ENCODE results near the gene DLGAP1. TPM values are rescaled to one million over a fixed set of nuclear protein-coding genes. Genes with fewer than 3 reads are reported as not detected.

The DLGAP1 gene
- polyA plus RNA-seq, 1 of the 3 experiments (the other 2 are of a cell fraction), result not detected

DNA sequence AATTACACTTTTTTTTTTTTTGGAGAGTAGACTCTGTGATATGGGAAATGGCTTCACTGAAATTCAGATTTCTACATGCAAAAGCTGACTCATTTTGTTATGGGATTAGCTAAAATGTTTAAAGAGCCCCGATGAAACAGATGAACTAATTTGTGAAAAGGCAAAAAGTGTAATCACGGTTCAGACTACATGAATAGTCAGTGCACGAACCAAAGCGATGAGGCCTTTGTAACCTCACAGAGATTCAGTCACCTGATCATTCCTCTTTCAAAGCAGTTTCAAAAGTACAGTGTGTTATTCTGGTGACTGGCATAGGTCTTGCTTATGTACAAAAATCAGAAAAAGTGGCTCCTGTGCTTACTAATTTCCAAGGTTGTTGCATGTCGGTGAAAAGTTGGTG is 960.5 kb downstream of the DLGAP1 start:
- H2AFZ ChIP-seq (ENCODE audit: low read depth), result no peak overlapping the region
- H3K27me3 ChIP-seq (ENCODE audit: insufficient read depth), result no peaks in the 10 kb centered on the region
- no peak for DNase-seq
- peaks cover 0 to 5% of the 10 kb centered on the region in 2 experiments; a peak in 2 of 4 replicates for H3K4me1 ChIP-seq (ENCODE audit: control insufficient read depth in 1 of 2, insufficient read depth in 2 of 2, low read depth in 1 of 2, low read length in 1 of 2)
- TF ChIP-seq EZH2phosphoT487 (IDR thresholded peaks at IDR 0.05; ENCODE audit: borderline replicate concordance, low read depth), result no peak
- TF ChIP-seq, protein P1, sequence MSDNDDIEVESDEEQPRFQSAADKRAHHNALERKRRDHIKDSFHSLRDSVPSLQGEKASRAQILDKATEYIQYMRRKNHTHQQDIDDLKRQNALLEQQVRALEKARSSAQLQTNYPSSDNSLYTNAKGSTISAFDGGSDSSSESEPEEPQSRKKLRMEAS (IDR thresholded peaks at IDR 0.05; ENCODE audit: low read depth), result no peak
- TF ChIP-seq CHD2 (IDR thresholded peaks at IDR 0.05; ENCODE audit: low read length, partially characterized antibody), result no peak
- no peak for TF ChIP-seq GABPA (IDR thresholded peaks at IDR 0.05; ENCODE audit: low read depth)
- no peak for TF ChIP-seq RFX5 (IDR thresholded peaks at IDR 0.05; ENCODE audit: low read length)
- TF ChIP-seq RXRA (IDR thresholded peaks at IDR 0.05; ENCODE audit: borderline replicate concordance, low read depth), result no peak
- TF ChIP-seq, protein P2, sequence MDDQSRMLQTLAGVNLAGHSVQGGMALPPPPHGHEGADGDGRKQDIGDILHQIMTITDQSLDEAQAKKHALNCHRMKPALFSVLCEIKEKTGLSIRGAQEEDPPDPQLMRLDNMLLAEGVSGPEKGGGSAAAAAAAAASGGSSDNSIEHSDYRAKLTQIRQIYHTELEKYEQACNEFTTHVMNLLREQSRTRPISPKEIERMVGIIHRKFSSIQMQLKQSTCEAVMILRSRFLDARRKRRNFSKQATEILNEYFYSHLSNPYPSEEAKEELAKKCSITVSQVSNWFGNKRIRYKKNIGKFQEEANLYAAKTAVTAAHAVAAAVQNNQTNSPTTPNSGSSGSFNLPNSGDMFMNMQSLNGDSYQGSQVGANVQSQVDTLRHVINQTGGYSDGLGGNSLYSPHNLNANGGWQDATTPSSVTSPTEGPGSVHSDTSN (IDR thresholded peaks at IDR 0.05), result no peak
- no peak for TF ChIP-seq EP300 (IDR thresholded peaks at IDR 0.05; ENCODE audit: borderline replicate concordance in 1 of 2, low read depth in 1 of 2, low read length in 1 of 2)
- no peak for TF ChIP-seq RCOR1 (IDR thresholded peaks at IDR 0.05; ENCODE audit: low read length)
- TF ChIP-seq, protein P3, sequence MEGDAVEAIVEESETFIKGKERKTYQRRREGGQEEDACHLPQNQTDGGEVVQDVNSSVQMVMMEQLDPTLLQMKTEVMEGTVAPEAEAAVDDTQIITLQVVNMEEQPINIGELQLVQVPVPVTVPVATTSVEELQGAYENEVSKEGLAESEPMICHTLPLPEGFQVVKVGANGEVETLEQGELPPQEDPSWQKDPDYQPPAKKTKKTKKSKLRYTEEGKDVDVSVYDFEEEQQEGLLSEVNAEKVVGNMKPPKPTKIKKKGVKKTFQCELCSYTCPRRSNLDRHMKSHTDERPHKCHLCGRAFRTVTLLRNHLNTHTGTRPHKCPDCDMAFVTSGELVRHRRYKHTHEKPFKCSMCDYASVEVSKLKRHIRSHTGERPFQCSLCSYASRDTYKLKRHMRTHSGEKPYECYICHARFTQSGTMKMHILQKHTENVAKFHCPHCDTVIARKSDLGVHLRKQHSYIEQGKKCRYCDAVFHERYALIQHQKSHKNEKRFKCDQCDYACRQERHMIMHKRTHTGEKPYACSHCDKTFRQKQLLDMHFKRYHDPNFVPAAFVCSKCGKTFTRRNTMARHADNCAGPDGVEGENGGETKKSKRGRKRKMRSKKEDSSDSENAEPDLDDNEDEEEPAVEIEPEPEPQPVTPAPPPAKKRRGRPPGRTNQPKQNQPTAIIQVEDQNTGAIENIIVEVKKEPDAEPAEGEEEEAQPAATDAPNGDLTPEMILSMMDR (IDR thresholded peaks at IDR 0.05), result no peak
- no peak for TF ChIP-seq MXI1 (IDR thresholded peaks at IDR 0.05; ENCODE audit: low read depth, low read length)
- TF ChIP-seq RAD21 (IDR thresholded peaks at IDR 0.05; ENCODE audit: low read length), result no peak
- no peak for TF ChIP-seq MEF2A (IDR thresholded peaks at IDR 0.05; ENCODE audit: borderline replicate concordance, low read depth)
- no peak for TF ChIP-seq POLR2AphosphoS5 (IDR thresholded peaks at IDR 0.05; ENCODE audit: low read depth, low read length)
- no peak for TF ChIP-seq SIN3A (IDR thresholded peaks at IDR 0.05; ENCODE audit: borderline replicate concordance, low read depth, low read length)
- 94% methylated on average over 5 of the region's 5 CpGs for WGBS (ENCODE audit: low lambda C conversion rate)
- ChIA-PET CTCF (no interaction called here), POLR2A (no interaction called here)
- H3K9me2 ChIP-seq, result no peaks in the 10 kb centered on the region
- H3K79me2 ChIP-seq (ENCODE audit: insufficient read depth), result no peaks in the 10 kb centered on the region
- no peak overlapping the region for H3K9ac ChIP-seq
- H3K4me2 ChIP-seq, result no peak overlapping the region
- no peaks in the 10 kb centered on the region for H4K20me1 ChIP-seq (ENCODE audit: insufficient read depth)
- H3K27ac ChIP-seq (ENCODE audit: low read depth in 2 of 2, low read length in 1 of 2), result no peak overlapping the region
- H3K36me3 ChIP-seq (replicated peaks in 1 of 2; ENCODE audit: control insufficient read depth in 1 of 2, insufficient read depth in 2 of 2, low read length in 1 of 2), result no peaks in the 10 kb centered on the region
- H3K9me3 ChIP-seq, result no peaks in the 10 kb centered on the region
- H3F3A ChIP-seq (replicated peaks; ENCODE audit: insufficient read depth), result no peaks in the 10 kb centered on the region
- no peak overlapping the region for H3K4me3 ChIP-seq (ENCODE audit: low read depth in 2 of 2, low read length in 1 of 2)

DNA sequence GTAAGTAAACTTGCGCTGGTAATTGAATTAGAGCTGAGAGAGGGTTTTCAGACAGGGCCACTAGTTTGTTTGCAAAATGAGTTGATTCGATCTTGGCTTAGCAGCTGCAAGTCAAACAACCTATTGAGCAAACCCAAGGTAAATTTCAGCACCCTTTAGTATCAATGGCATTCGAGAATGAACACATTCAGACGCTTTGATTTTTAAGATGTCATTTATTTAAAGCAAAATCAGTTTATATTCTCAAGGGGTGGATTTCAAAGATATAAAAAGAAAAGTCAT is 960.9 kb downstream of the DLGAP1 start:
- Histone ChIP-seq H3K9me2 (no peaks in the 10 kb centered on the region), H3F3A (replicated peaks; ENCODE audit: insufficient read depth) (no peaks in the 10 kb centered on the region), H3K4me1 (ENCODE audit: control insufficient read depth in 1 of 2, insufficient read depth in 2 of 2, low read depth in 1 of 2, low read length in 1 of 2) (peaks cover 0 to 2% of the 10 kb centered on the region in 2 experiments; a peak in 2 of 4 replicates), H2AFZ (ENCODE audit: low read depth) (no peak overlapping the region), H3K27ac (ENCODE audit: low read depth in 2 of 2, low read length in 1 of 2) (no peak overlapping the region), H3K4me2 (no peak overlapping the region), H3K27me3 (ENCODE audit: insufficient read depth) (no peaks in the 10 kb centered on the region), H3K9me3 (no peaks in the 10 kb centered on the region), H3K36me3 (replicated peaks in 1 of 2; ENCODE audit: control insufficient read depth in 1 of 2, insufficient read depth in 2 of 2, low read length in 1 of 2) (no peaks in the 10 kb centered on the region), H3K79me2 (ENCODE audit: insufficient read depth) (no peaks in the 10 kb centered on the region), H3K9ac (no peak overlapping the region), H3K4me3 (ENCODE audit: low read depth in 2 of 2, low read length in 1 of 2) (no peak overlapping the region), H4K20me1 (ENCODE audit: insufficient read depth) (no peaks in the 10 kb centered on the region)
- ChIA-PET POLR2A (no interaction called here), CTCF (interaction anchor here (1.3 kb wide), 1 partner anchor 39 kb away, joined by 4 read pairs; no protein-coding TSS in a partner anchor)
- WGBS (ENCODE audit: low lambda C conversion rate), result 93% methylated on average over 4 of the region's 4 CpGs
- DNase-seq, result no peak
- TF ChIP-seq, protein P2 (IDR thresholded peaks at IDR 0.05), result no peak
- TF ChIP-seq TCF12 (IDR thresholded peaks at IDR 0.05) (no peak), RFX5 (IDR thresholded peaks at IDR 0.05; ENCODE audit: low read length) (no peak), FOXM1 (IDR thresholded peaks at IDR 0.05; ENCODE audit: low read depth) (no peak), NFIC (IDR thresholded peaks at IDR 0.05; ENCODE audit: borderline replicate concordance) (no peak), GATA2 (CRISPR knock-in tag; IDR thresholded peaks at IDR 0.05) (no peak), RCOR1 (IDR thresholded peaks at IDR 0.05; ENCODE audit: low read length) (no peak), FOSL2 (IDR thresholded peaks at IDR 0.05; ENCODE audit: borderline replicate concordance, low read depth) (no peak), POLR2AphosphoS5 (IDR thresholded peaks at IDR 0.05; ENCODE audit: low read depth, low read length) (no peak), EP300 (IDR thresholded peaks at IDR 0.05; ENCODE audit: borderline replicate concordance in 1 of 2, low read depth in 1 of 2, low read length in 1 of 2) (no peak), CHD2 (IDR thresholded peaks at IDR 0.05; ENCODE audit: low read length, partially characterized antibody) (no peak), RXRA (IDR thresholded peaks at IDR 0.05; ENCODE audit: borderline replicate concordance, low read depth) (no peak), JUND (IDR thresholded peaks at IDR 0.05) (no peak), TEAD4 (IDR thresholded peaks at IDR 0.05; ENCODE audit: borderline replicate concordance, insufficient read depth) (no peak)
- TF ChIP-seq, protein P4, sequence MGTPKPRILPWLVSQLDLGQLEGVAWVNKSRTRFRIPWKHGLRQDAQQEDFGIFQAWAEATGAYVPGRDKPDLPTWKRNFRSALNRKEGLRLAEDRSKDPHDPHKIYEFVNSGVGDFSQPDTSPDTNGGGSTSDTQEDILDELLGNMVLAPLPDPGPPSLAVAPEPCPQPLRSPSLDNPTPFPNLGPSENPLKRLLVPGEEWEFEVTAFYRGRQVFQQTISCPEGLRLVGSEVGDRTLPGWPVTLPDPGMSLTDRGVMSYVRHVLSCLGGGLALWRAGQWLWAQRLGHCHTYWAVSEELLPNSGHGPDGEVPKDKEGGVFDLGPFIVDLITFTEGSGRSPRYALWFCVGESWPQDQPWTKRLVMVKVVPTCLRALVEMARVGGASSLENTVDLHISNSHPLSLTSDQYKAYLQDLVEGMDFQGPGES (IDR thresholded peaks at IDR 0.05; ENCODE audit: low read depth, low read length), result no peak
